SK-N-SH (cell line): ENCODE data around the gene AMD1. TPM values are rescaled to one million over a fixed set of nuclear protein-coding genes. Genes with fewer than 3 reads are reported as not detected.

Experiments
- CTCF ChIA-PET: fragments of 300-600, 350-600 bp; formaldehyde crosslinking; extraction: SDS; loops from one replicate; lab custom pipeline; 2021; lab: Yijun Ruan, JAX
- POLR2A ChIA-PET: fragments of 350-600 bp; sonication (Branson Sonifier 250); formaldehyde crosslinking; extraction: SDS; loops from one replicate; lab custom pipeline; 2020; ENCODE audit warnings: antibody characterized with exemption, inconsistent platforms; lab: Yijun Ruan, JAX
- DNase-seq: peaks from one replicate; pipeline ENCODE4 v3.0.0; 2012
- H2AFZ ChIP-seq: fragments of 200-600 bp; sonication (generic); 2 replicates; pipeline ENCODE4 v1.8.1; 2016; ENCODE audit warnings: antibody characterized with exemption, mild to moderate bottlenecking, low read depth
- H3F3A ChIP-seq: fragments of 200-600 bp; sonication (generic); replicated peaks from 2 replicates; pipeline ENCODE3; 2016; ENCODE audit warnings: antibody characterized with exemption, mild to moderate bottlenecking; ENCODE audit not compliant: insufficient read depth
- H3K27ac ChIP-seq, 2 experiments: fragments of 200-500 bp in 1 of 2; fragments of 200-600 bp in 1 of 2; sonication (Bioruptor generic) in 1 of 2; sonication (generic), shearing (Covaris generic) in 1 of 2; 2 replicates each; pipeline versions ENCODE4 v1.5.1 to v1.6.1; 2014 to 2016; ENCODE audit warnings: low read depth in 2 of 2, inconsistent platforms in 1 of 2, low read length in 1 of 2, mild to moderate bottlenecking in 1 of 2, mixed read lengths in 1 of 2
- H3K27me3 ChIP-seq: fragments of 200-600 bp; sonication (generic), shearing (Covaris generic); 2 replicates; pipeline ENCODE4 v1.6.1; 2016; ENCODE audit warnings: mixed run types; ENCODE audit not compliant: insufficient read depth
- H3K36me3 ChIP-seq, 2 experiments: fragments of 200-500 bp in 1 of 2; fragments of 200-600 bp in 1 of 2; sonication (Bioruptor generic) in 1 of 2; sonication (generic) in 1 of 2; replicated peaks in 1 of 2; 2 replicates each; pipeline versions ENCODE3 to v1.5.1; 2014 to 2016; ENCODE audit warnings: low read length in 1 of 2, mild to moderate bottlenecking in 1 of 2; ENCODE audit not compliant: insufficient read depth in 2 of 2, control insufficient read depth in 1 of 2
- H3K4me1 ChIP-seq, 2 experiments: fragments of 200-500 bp in 1 of 2; fragments of 200-600 bp in 1 of 2; sonication (Bioruptor generic) in 1 of 2; sonication (generic), shearing (Covaris generic) in 1 of 2; 2 replicates each; pipeline versions ENCODE4 v1.5.1 to v1.6.1; 2014 to 2016; ENCODE audit warnings: low read depth in 1 of 2, low read length in 1 of 2, mixed run types in 1 of 2; ENCODE audit not compliant: insufficient read depth in 2 of 2, control insufficient read depth in 1 of 2
- H3K4me2 ChIP-seq: fragments of 200-600 bp; sonication (generic), shearing (Covaris generic); 2 replicates; pipeline ENCODE4 v1.6.1; 2017; ENCODE audit warnings: mixed run types
- H3K4me3 ChIP-seq, 2 experiments: fragments of 200-500 bp in 1 of 2; fragments of 200-600 bp in 1 of 2; sonication (Bioruptor generic) in 1 of 2; sonication (generic), shearing (Covaris generic) in 1 of 2; 2 replicates each; pipeline versions ENCODE4 v1.5.1 to v1.8.1; 2014 to 2016; ENCODE audit warnings: low read depth in 2 of 2, inconsistent platforms in 1 of 2, low read length in 1 of 2, mild to moderate bottlenecking in 1 of 2, mixed read lengths in 1 of 2, moderate library complexity in 1 of 2
- H3K79me2 ChIP-seq: fragments of 200-600 bp; sonication (generic); 2 replicates; pipeline ENCODE4 v1.8.1; 2017; ENCODE audit warnings: mild to moderate bottlenecking; ENCODE audit not compliant: insufficient read depth
- H3K9ac ChIP-seq: fragments of 200-600 bp; sonication (generic); 2 replicates; pipeline ENCODE4 v1.6.1; 2017; ENCODE audit warnings: mixed run types
- H3K9me2 ChIP-seq: fragments of 200-600 bp; sonication (generic); 2 replicates; pipeline ENCODE4 v1.6.1; 2017; ENCODE audit warnings: mixed run types
- H3K9me3 ChIP-seq: fragments of 200-600 bp; sonication (generic); 2 replicates; pipeline ENCODE4 v1.6.1; 2017; ENCODE audit warnings: mixed run types, mild to moderate bottlenecking, moderate library complexity
- H4K20me1 ChIP-seq: fragments of 200-600 bp; sonication (generic); 2 replicates; pipeline ENCODE4 v1.6.1; 2017; ENCODE audit warnings: mild to moderate bottlenecking, mixed run types; ENCODE audit not compliant: insufficient read depth
- CHD2 ChIP-seq: fragments of 150-350 bp; IDR thresholded peaks from 2 replicates; pipeline ENCODE4 v1.6.1; 2018; ENCODE audit warnings: low read length; ENCODE audit not compliant: partially characterized antibody
- CTCF ChIP-seq: fragments of 200-600 bp; sonication (generic); IDR thresholded peaks from 2 replicates; pipeline ENCODE4 v1.6.1; 2017; ENCODE audit warnings: antibody characterized with exemption, mild to moderate bottlenecking, moderate library complexity
- FOXJ3 ChIP-seq: sonication (generic); formaldehyde crosslinking; IDR thresholded peaks from 2 replicates; pipeline ENCODE4 v1.5.1; 2020; ENCODE audit warnings: mild to moderate bottlenecking, missing genetic modification reagents
- FOXM1 ChIP-seq: IDR thresholded peaks from 2 replicates; pipeline ENCODE4 v1.4.0; 2012; ENCODE audit warnings: low read depth, mild to moderate bottlenecking
- GABPA ChIP-seq: IDR thresholded peaks from 2 replicates; pipeline ENCODE4 v1.4.0; 2012; ENCODE audit warnings: low read depth, mild to moderate bottlenecking
- GATA2 ChIP-seq: sonication (generic); formaldehyde crosslinking; IDR thresholded peaks from 2 replicates; pipeline ENCODE4 v1.5.0; 2020; ENCODE audit warnings: mild to moderate bottlenecking, missing genetic modification reagents
- MEF2A ChIP-seq: IDR thresholded peaks from 2 replicates; pipeline ENCODE4 v1.4.0; 2012; ENCODE audit warnings: low read depth, borderline replicate concordance
- MXI1 ChIP-seq: IDR thresholded peaks from 2 replicates; pipeline ENCODE4 v1.6.1; 2012; ENCODE audit warnings: mild to moderate bottlenecking, low read depth, low read length, improper control_type of control experiment
- NFIC ChIP-seq: IDR thresholded peaks from 2 replicates; pipeline ENCODE4 v1.4.0; 2012; ENCODE audit warnings: borderline replicate concordance
- RAD21 ChIP-seq: IDR thresholded peaks from 2 replicates; pipeline ENCODE4 v1.6.1; 2012; ENCODE audit warnings: mild to moderate bottlenecking, low read length
- REST ChIP-seq: IDR thresholded peaks from 2 replicates; pipeline ENCODE4 v1.6.1; 2012; ENCODE audit warnings: mild to moderate bottlenecking, low read depth, low read length, moderate library complexity
- RFX5 ChIP-seq: IDR thresholded peaks from 2 replicates; pipeline ENCODE4 v1.6.1; 2012; ENCODE audit warnings: mild to moderate bottlenecking, improper control_type of control experiment, low read length
- SIN3A ChIP-seq: IDR thresholded peaks from 2 replicates; pipeline ENCODE4 v1.6.1; 2012; ENCODE audit warnings: low read depth, mild to moderate bottlenecking, low read length, moderate library complexity, borderline replicate concordance
- SMC3 ChIP-seq: IDR thresholded peaks from 2 replicates; pipeline ENCODE4 v1.6.1; 2012; ENCODE audit warnings: low read depth, low read length, improper control_type of control experiment
- TCF12 ChIP-seq: IDR thresholded peaks from 2 replicates; pipeline ENCODE4 v1.4.0; 2012
- TEAD4 ChIP-seq: IDR thresholded peaks from 2 replicates; pipeline ENCODE4 v1.4.0; 2012; ENCODE audit warnings: mild to moderate bottlenecking, borderline replicate concordance; ENCODE audit not compliant: insufficient read depth
- USF2 ChIP-seq: fragments of 150-350 bp; IDR thresholded peaks from 2 replicates; pipeline ENCODE4 v1.6.1; 2017; ENCODE audit warnings: antibody characterized with exemption, low read length, low read depth, borderline replicate concordance
- YY1 ChIP-seq: IDR thresholded peaks from 2 replicates; pipeline ENCODE4 v1.4.0; 2012; ENCODE audit warnings: low read depth, mild to moderate bottlenecking
- ZBTB33 ChIP-seq: IDR thresholded peaks from 2 replicates; pipeline ENCODE4 v1.4.0; 2012; ENCODE audit warnings: low read depth, borderline replicate concordance
- WGBS: methylation state at CpG from one replicate; pipeline ENCODE4 v1.1.6; 2017; ENCODE audit warnings: low lambda C conversion rate; 5-methylcytosine and 5-hydroxymethylcytosine counted together
- polyA plus RNA-seq, 3 experiments: library from polyadenylated mRNA; depleted of rRNA; stranded (reverse); fragments of >200 nt; gene quantifications; 2 replicates each; pipeline ENCODE4 v1.2.3, GENCODE V29; 2012
- TF ChIP-seq, protein P1 (sequence below): IDR thresholded peaks from 2 replicates; pipeline ENCODE4 v1.4.0; 2012; ENCODE audit warnings: low read depth, borderline replicate concordance
- TF ChIP-seq, protein P2 (sequence below): IDR thresholded peaks from 2 replicates; pipeline ENCODE4; 2012

Gene AMD1
- polyA plus RNA-seq, 1 of the 3 experiments (the other 2 are of a cell fraction) = 21.1 TPM

DNA sequence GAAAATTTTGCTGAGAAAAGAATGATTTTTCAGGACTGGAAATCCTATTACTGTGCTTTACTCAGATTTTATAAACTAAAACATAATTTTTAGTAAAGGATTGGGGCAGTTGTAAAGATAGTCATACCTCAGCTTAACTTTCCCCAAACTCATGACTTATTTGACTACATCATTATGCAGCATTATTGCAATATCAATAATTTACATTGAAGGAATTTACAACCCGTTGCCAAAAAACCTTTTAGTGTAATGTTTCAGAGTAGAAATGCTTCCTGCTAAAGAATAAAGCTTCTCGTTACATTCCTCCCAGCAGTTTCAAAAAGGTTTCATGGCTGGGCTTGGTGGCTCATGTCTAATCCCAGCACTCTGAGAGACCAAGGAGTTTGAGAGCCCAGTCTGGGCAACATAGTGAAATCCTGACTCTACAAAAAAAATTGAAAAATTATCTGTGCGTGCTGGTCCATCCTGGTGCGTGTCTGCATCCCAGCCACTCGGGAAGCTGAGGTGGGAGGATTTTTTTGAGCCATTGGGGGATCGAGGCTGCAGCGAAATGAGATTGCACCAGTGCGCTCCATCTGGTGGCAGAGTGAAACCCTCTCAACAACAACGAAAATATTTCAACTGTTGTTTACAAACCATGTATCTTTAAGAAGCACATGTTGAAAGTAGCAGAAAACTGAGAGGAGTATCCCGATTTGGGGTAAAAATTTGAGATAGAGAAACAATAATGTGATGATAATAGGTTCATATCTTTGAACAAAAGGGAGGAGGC lies 4.4 kb downstream of the AMD1 start:
- CTCF ChIA-PET = interaction anchor here (0.7 to 5.2 kb wide), 18 partner anchors 9 to 351 kb away, joined by 3 to 41 read pairs (median 4); partner anchors contain the start of gene CDK19
- no peaks in the 10 kb centered on the region for H3K9me3 ChIP-seq
- peaks cover 82% of the 10 kb centered on the region for H4K20me1 ChIP-seq
- peaks cover 0 to 6% of the 10 kb centered on the region in 2 experiments for H3K36me3 ChIP-seq
- H3K27ac ChIP-seq = peak overlapping the region; percentile 67 to 92
- no peaks in the 10 kb centered on the region for H3K27me3 ChIP-seq
- DNase-seq = peak; percentile 60
- H3K9me2 ChIP-seq = no peaks in the 10 kb centered on the region
- WGBS = 6% methylated on average over 10 of the region's 10 CpGs
- peak overlapping the region; percentile 92; the same call in 1 of the 2 replicates for H3K9ac ChIP-seq
- H3K4me3 ChIP-seq = peak overlapping the region; percentile 32 to 93
- H3K79me2 ChIP-seq = peaks cover 93% of the 10 kb centered on the region
- H3K4me2 ChIP-seq = peak overlapping the region; percentile 94
- peaks cover 23 to 33% of the 10 kb centered on the region in 2 experiments; a peak in 3 of 4 replicates for H3K4me1 ChIP-seq
- H2AFZ ChIP-seq = no peak overlapping the region
- POLR2A ChIA-PET = interaction anchor here (1.1 kb wide), 1 partner anchor 63 kb away, joined by 5 read pairs; the partner anchor contains the start of gene CDK19
- peaks cover 29% of the 10 kb centered on the region for H3F3A ChIP-seq
- TF ChIP-seq TCF12 = 0 out of 2 replicates have a peak, but pooled peaks have one; percentile 6
- peak; percentile 43; the same call in 1 of the 2 replicates for TF ChIP-seq NFIC
- TF ChIP-seq, protein P1, sequence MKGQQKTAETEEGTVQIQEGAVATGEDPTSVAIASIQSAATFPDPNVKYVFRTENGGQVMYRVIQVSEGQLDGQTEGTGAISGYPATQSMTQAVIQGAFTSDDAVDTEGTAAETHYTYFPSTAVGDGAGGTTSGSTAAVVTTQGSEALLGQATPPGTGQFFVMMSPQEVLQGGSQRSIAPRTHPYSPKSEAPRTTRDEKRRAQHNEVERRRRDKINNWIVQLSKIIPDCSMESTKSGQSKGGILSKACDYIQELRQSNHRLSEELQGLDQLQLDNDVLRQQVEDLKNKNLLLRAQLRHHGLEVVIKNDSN = no peak
- no peak for TF ChIP-seq YY1
- peak; percentile 76 for TF ChIP-seq CTCF
- TF ChIP-seq GABPA = no peak
- TF ChIP-seq USF2 = no peak
- no peak for TF ChIP-seq REST
- peak; percentile 64 for TF ChIP-seq RAD21
- TF ChIP-seq ZBTB33 = no peak
- TF ChIP-seq FOXJ3 (CRISPR knock-in tag) = no peak
- TF ChIP-seq, protein P2, sequence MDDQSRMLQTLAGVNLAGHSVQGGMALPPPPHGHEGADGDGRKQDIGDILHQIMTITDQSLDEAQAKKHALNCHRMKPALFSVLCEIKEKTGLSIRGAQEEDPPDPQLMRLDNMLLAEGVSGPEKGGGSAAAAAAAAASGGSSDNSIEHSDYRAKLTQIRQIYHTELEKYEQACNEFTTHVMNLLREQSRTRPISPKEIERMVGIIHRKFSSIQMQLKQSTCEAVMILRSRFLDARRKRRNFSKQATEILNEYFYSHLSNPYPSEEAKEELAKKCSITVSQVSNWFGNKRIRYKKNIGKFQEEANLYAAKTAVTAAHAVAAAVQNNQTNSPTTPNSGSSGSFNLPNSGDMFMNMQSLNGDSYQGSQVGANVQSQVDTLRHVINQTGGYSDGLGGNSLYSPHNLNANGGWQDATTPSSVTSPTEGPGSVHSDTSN = peak; percentile 50
- TF ChIP-seq MXI1 = 0 out of 2 replicates have a peak, but pooled peaks have one; percentile 68
- no peak for TF ChIP-seq MEF2A
- 0 out of 2 replicates have a peak, but pooled peaks have one; percentile 18 for TF ChIP-seq SIN3A
- TF ChIP-seq GATA2 (CRISPR knock-in tag) = no peak
- no peak for TF ChIP-seq TEAD4
- no peak for TF ChIP-seq RFX5
- TF ChIP-seq FOXM1 = no peak
- no peak for TF ChIP-seq CHD2
- peak; percentile 66 for TF ChIP-seq SMC3
